22Rv1 (cell line): ENCODE data around the gene DPEP2.
"Not testable (repeated sequence)": the region's sequence is repeated elsewhere in the genome, so short reads cannot be mapped to it uniquely, and the experiment has no call there.

Experiments used
- H3K27ac ChIP-seq: fragments of 450-650 bp; 2 replicates; pipeline ENCODE4 v1.5.1; 2017
- ZFX ChIP-seq: fragments of 450-650 bp; IDR thresholded peaks from 2 replicates; pipeline ENCODE4 v1.6.1; 2017; ENCODE audit warnings: antibody characterized with exemption, borderline replicate concordance
- TF ChIP-seq, protein P1 (sequence below): fragments of 450-650 bp; IDR thresholded peaks from 2 replicates; pipeline ENCODE4 v1.5.1; 2017; ENCODE audit warnings: mild to moderate bottlenecking

Gene DPEP2

DNA sequence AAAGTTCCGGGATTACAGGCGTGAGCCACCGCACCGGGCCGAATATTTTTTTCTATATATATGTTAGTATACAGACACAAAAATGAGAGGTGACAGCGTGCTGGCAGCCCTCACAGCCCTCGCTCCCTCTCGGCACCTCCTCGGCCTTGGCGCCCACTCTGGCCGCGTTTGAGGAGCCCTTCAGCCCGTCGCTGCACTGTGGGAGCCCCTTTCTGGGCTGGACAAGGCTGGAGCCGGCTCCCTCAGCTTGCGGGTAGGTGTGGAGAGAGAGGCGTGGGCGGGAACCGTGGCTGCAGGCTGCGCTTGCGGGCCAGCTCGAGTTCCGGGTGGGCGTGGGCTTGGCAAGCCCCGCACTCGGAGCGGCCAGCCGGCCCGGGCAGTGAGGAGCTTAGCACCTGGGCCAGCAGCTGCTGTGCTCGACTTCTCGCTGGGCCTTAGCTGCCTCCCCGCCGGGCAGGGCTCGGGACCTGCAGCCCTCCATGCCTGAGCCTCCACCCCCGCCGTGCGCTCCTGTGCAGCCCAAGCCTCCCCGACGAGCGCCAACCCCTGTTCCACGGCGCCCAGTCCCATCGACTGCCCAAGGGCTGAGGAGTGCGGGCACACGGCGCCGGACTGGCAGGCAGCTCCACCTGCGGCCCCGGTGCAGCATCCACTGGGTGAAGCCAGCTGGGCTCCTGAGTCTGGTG lies 17.1 kb downstream of the DPEP2 start:
- TF ChIP-seq, protein P1, sequence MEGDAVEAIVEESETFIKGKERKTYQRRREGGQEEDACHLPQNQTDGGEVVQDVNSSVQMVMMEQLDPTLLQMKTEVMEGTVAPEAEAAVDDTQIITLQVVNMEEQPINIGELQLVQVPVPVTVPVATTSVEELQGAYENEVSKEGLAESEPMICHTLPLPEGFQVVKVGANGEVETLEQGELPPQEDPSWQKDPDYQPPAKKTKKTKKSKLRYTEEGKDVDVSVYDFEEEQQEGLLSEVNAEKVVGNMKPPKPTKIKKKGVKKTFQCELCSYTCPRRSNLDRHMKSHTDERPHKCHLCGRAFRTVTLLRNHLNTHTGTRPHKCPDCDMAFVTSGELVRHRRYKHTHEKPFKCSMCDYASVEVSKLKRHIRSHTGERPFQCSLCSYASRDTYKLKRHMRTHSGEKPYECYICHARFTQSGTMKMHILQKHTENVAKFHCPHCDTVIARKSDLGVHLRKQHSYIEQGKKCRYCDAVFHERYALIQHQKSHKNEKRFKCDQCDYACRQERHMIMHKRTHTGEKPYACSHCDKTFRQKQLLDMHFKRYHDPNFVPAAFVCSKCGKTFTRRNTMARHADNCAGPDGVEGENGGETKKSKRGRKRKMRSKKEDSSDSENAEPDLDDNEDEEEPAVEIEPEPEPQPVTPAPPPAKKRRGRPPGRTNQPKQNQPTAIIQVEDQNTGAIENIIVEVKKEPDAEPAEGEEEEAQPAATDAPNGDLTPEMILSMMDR, result no peak
- TF ChIP-seq ZFX, result no peak
- peak overlapping the region; percentile 69 for H3K27ac ChIP-seq

DNA sequence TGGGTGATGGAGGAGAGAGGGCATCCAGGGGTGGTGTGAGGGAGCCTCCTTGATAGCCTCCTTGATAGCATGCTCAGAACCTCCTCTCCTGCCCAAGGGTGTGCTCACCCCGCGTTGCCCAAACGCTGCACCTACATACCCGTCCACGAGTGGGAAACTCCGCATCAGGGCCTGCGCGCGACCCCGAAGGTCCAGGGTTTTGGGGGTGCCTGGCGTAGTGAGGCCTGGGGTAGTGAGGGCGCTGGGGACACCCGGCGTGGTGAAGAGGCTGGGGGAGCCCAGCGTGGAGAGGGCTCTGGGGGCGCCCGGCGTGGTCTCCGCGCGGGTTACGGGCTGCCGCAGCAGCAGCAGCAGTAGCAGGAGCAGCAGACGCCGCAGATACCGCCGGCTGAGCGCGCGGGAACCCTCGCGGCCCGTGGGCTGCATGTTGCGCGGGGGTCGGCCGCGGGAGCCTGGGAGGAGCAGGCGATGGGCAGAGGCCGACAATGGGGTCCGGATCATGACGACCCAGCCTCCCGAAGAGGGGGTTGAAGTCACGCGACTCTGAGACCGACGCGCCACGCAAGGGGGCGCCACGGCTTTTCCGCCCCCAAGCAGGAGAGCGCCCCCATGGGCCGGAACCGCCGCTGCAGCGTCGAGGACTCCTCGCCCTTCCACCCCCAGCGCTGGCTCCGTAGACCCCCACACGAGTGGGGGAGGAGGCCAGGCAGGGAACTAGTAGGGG lies 19.2 kb downstream of the DPEP2 start, which contains the start of gene DPEP3:
Gene DPEP3 (minus strand): TSS at position 545 of the 724 bp plus-strand sequence. CDS start 119 bp downstream, at position 426.
- no peak for TF ChIP-seq ZFX
- TF ChIP-seq, protein P1, result peak; percentile 80
- H3K27ac ChIP-seq, result no peak within 1 kb of the TSS

DNA sequence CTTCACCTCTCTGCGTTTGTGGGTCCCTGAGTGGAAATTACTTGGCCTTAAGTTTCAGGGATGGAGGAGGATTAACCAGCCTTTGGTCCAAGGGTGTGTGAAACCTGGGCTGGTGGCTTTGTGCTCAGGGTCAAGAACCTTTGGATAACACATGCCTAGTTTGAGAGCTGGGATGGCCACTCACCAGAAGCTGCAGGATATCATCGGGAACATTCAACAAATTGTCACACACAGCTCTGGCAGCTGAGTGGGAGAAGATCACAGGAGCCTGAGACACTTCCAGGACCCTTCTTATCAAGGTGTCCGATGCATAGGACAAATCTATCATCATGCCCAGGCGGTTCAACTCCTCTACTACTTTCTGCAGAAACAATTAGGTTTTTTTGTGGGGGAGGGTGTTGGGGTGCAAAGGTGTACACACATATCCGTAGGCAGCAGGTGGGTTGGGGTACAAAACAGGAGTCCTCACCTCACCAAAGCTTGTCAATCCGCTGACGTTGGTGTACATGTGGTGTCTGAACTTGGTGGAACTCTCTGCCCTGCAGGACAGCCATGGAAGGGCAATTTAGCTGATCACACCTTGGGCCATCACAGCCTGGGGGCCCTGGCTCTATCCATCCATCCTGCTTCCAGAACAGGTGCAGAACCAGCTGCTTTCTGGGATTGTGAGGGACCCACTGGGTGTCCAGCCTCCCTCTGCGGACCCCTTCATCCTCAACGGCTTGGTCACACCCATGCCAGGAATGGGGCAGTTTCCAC lies 21.6 kb downstream of the DPEP2 start:
- no peak for TF ChIP-seq ZFX
- TF ChIP-seq, protein P1, result no peak
- no peak overlapping the region for H3K27ac ChIP-seq

DNA sequence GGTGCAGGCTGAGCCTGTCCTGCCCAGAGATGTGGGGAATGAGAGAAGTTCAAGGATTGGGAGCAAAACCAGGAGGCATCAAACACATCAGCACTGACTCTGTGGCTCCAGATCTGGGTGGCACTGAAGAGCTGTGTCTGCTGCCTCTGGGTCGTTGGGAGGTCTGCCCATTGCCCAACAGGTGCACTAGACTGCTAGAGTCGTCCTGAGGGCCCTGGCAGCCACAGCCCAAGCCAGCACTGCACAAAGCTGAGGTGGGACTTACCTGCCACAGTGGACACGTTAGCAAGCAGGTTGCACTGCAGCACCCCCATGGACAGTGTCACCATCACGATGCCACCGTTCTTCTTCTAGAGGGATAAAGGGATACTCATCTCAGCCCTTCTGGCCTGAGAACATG lies 22.3 kb downstream of the DPEP2 start:
- TF ChIP-seq ZFX, result no peak
- TF ChIP-seq, protein P1, result no peak

DNA sequence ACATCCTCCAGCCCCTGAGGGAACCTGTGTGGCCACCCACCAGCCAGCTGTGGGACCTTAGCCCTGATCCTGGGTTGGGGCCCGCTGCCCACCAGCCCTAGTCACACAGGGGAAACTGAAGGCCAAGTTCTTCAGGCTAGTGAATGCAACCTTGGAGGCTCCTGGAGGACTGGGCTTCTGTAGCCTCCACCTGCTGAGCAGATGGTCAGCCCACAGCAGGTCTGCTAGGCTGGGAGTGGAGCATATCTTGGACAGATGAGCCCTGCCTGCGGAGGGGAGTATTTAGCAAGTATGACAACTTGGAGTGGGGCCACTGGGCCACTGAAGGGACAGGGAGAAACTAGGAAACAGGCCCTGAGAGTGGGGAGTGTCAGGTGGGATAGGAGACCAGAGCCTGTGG lies 23.1 kb downstream of the DPEP2 start:
- TF ChIP-seq, protein P1, result no peak
- TF ChIP-seq ZFX, result no peak
- no peak overlapping the region for H3K27ac ChIP-seq

More for the DNA sequence above, 22.3 kb downstream of the DPEP2 start:
- no peak overlapping the region for H3K27ac ChIP-seq

DNA sequence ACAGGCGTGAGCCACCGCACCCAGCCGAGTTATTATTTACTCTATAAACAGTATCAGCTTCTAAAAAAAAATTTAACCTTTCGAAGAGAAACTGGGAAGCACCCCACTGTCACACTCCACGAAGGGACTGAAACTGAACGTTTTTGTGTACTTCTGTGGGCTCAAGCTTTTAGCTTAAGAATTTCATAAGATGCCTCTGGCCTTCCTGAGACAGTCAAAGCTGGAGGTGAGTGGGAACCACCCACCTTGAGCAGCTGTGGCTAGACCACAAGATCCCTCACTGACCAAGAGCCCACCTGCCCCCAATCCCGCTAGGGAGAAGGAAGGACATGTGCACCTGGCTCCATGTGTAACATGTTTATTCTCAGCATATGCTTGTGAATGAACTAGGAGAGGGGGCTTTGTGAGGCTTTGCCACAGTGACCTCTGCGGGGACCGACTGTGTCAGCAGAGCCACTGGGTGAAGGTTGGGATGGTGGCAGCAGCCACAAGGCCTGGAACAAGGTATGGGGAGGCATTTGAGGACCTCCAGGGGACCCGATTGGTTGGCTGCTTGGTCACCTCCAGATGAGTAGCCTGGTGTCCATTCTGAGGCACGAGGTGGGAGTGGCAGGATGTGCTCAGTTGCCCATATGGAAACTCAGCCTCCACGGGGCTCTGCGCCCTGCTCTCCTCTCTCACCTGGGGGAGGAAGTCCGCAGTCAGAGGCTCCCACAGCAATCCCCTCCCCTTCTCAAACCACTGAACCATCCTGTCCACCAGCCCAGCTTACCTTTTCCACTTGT lies 23.8 kb downstream of the DPEP2 start:
- TF ChIP-seq ZFX, result no peak
- TF ChIP-seq, protein P1, result no peak
- no peak overlapping the region for H3K27ac ChIP-seq

DNA sequence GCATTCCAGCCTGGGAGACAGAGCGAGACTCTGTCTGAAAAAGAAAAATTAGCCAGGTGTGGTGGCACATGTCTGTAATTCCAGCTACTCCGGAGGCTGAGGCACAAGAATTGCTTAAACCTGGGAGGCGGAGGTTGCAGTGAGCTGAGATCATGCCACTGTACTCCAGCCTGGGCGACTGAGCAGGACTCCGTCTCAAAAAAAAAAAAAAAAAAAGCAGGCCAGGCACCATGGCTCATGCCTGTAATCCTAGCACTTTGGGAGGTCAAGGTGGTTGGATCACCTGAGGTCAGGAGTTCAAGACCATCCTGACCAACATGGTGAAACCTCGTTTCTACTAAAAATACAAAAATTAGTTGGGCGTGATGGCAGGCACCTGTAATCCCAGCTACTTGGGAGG lies 27.0 kb downstream of the DPEP2 start:
- H3K27ac ChIP-seq, result not testable (repeated sequence)
